K562 (cell line): Measurements from ENCODE around the gene TEAD4. TPM values are rescaled to one million over a fixed set of nuclear protein-coding genes. Genes with fewer than 3 reads are reported as not detected.

Experiments used
- ATAC-seq: fragments of 200-7000 bp; cut with Tn5 transposase; 3 replicates; pipeline ENCODE4 v1.9.1; 2020; ENCODE audit warnings: moderate library complexity
- BruUV-seq: library from RNA; stranded (reverse); fragments of 400-500 nt; replicated peaks from 2 replicates; lab custom pipeline; 2021; lab: Mats Ljungman, UMichigan
- CTCF ChIA-PET: fragments of 300-600 bp; formaldehyde crosslinking; extraction: SDS; loops from one replicate; lab custom pipeline; 2021; ENCODE audit warnings: low intra/inter-chr PET ratio; lab: Yijun Ruan, JAX
- POLR2A ChIA-PET: fragments of 300-600, 350-650 bp; sonication (Branson Sonifier 250); formaldehyde crosslinking; extraction: SDS; loops from one replicate; lab custom pipeline; 2021; ENCODE audit warnings: antibody characterized with exemption, inconsistent platforms; lab: Yijun Ruan, JAX
- DNase-seq, 4 experiments: peaks; one replicate each; pipeline versions ENCODE4 v3.0.0 to v3.0.0-alpha.2; 2011 to 2018; ENCODE audit warnings: low spot score in 3 of 4, mixed read lengths in 3 of 4; ENCODE audit errors: extremely low read depth in 1 of 4
- FAIRE-seq: peaks from 2 replicates; lab custom pipeline; 2011; peaks lifted over from hg19 to GRCh38; lab: Jason Lieb, UNC
- H2AFZ ChIP-seq: 2 replicates; pipeline ENCODE4 v1.6.0; 2011; ENCODE audit warnings: low read depth, low read length, control low read depth, inconsistent platforms
- H3K27ac ChIP-seq: fragments of 200-600 bp; 3 replicates; pipeline ENCODE4 v1.8.0; 2011; ENCODE audit warnings: low read depth, mild to moderate bottlenecking, control low read depth, inconsistent platforms, low read length, moderate library complexity, mixed read lengths; ENCODE audit errors: extremely low read depth
- H3K27me3 ChIP-seq, 2 experiments: fragments of 300-600 bp in 1 of 2; 2 replicates in 1 of 2; 3 replicates in 1 of 2; pipeline versions ENCODE4 v1.6.0 to v1.8.0; 2011; ENCODE audit warnings: inconsistent platforms in 2 of 2, low read length in 2 of 2, mild to moderate bottlenecking in 1 of 2, mixed read lengths in 1 of 2, moderate library complexity in 1 of 2; ENCODE audit not compliant: control insufficient read depth in 2 of 2, insufficient read depth in 2 of 2
- H3K36me3 ChIP-seq: fragments of 300-600 bp; 3 replicates; pipeline ENCODE4 v1.8.0; 2011; ENCODE audit warnings: mild to moderate bottlenecking, low read length, inconsistent platforms; ENCODE audit not compliant: control insufficient read depth, insufficient read depth
- H3K4me1 ChIP-seq, 2 experiments: fragments of 200-600 bp in 1 of 2; replicated peaks in 1 of 2; 2 replicates in 1 of 2; 3 replicates in 1 of 2; pipeline versions ENCODE4 v1.5.1 to v1.8.0; 2011; ENCODE audit warnings: inconsistent platforms in 2 of 2, low read length in 2 of 2, mild to moderate bottlenecking in 1 of 2, mixed read lengths in 1 of 2, moderate library complexity in 1 of 2; ENCODE audit not compliant: control insufficient read depth in 2 of 2, insufficient read depth in 2 of 2
- H3K4me2 ChIP-seq: 2 replicates; pipeline ENCODE4 v1.6.1; 2011; ENCODE audit warnings: low read length, control low read depth, inconsistent platforms, mixed read lengths; ENCODE audit not compliant: insufficient read depth
- H3K4me3 ChIP-seq: fragments of 200-600 bp; sonication (generic), shearing (Covaris generic); 2 replicates; pipeline ENCODE4 v1.5.1; 2016; ENCODE audit warnings: control low read depth, inconsistent platforms
- H3K79me2 ChIP-seq: fragments of 200-600 bp; 3 replicates; pipeline ENCODE4 v1.8.0; 2011; ENCODE audit warnings: low read length, inconsistent platforms; ENCODE audit not compliant: control insufficient read depth, insufficient read depth
- H3K9ac ChIP-seq, 2 experiments: 2 replicates each; pipeline versions ENCODE4 v1.6.0 to v1.6.1; 2011; ENCODE audit warnings: low read depth in 2 of 2, low read length in 2 of 2, control low read depth in 1 of 2, inconsistent platforms in 1 of 2, mild to moderate bottlenecking in 1 of 2, mixed read lengths in 1 of 2; ENCODE audit not compliant: insufficient read depth in 1 of 2
- H3K9me1 ChIP-seq: one replicate; pipeline ENCODE4 v1.6.0; 2011; ENCODE audit warnings: inconsistent platforms, mild to moderate bottlenecking, low read length, moderate library complexity; ENCODE audit not compliant: control insufficient read depth, insufficient read depth
- H3K9me3 ChIP-seq: replicated peaks from 2 replicates; pipeline ENCODE4 v1.5.1; 2011; ENCODE audit warnings: low read depth, low read length, inconsistent platforms; ENCODE audit not compliant: control insufficient read depth, insufficient read depth
- H4K20me1 ChIP-seq: replicated peaks from 2 replicates; pipeline ENCODE4 v1.6.1; 2011; ENCODE audit warnings: low read length, inconsistent platforms, mixed read lengths; ENCODE audit not compliant: control insufficient read depth, insufficient read depth
- CBX8 ChIP-seq: fragments of 200-600 bp; sonication (generic); IDR thresholded peaks from 2 replicates; pipeline ENCODE4 v1.6.1; 2012; ENCODE audit warnings: borderline replicate concordance, mixed run types, low read depth, mild to moderate bottlenecking, moderate library complexity, mixed read lengths, low read length, control low read depth, inconsistent platforms; ENCODE audit not compliant: poor library complexity, severe bottlenecking; ENCODE audit errors: extremely low read depth
- KAT7 ChIP-seq: sonication (generic); formaldehyde crosslinking; IDR thresholded peaks from 2 replicates; pipeline ENCODE4 v1.8.0; 2022; ENCODE audit warnings: missing genetic modification reagents, mild to moderate bottlenecking, borderline replicate concordance
- WGBS: fragments of 100-300 bp; shearing (Covaris generic); methylation state at CpG from one replicate; pipeline ENCODE4 v1.1.6; 2016; ENCODE audit warnings: low coverage, mixed read lengths; ENCODE audit not compliant: insufficient coverage; ENCODE audit errors: missing lambda C conversion rate; 5-methylcytosine and 5-hydroxymethylcytosine counted together
- in situ Hi-C: fragments of 300-500 bp; cut with MboI; formaldehyde crosslinking; loops from 4 replicates; pipeline ENCODE4 v1.15.0; 2018; ENCODE audit warnings: inconsistent platforms, mixed read lengths
- intact Hi-C: fragments of 100-400 bp; cut with micrococcal nuclease; formaldehyde crosslinking; loops from 2 replicates; pipeline ENCODE4 v1.14.2; 2022
- polyA plus RNA-seq, 8 experiments: library from polyadenylated mRNA; depleted of rRNA in 4 of 8; stranded (reverse) in 5 of 8; unstranded in 3 of 8; fragments of >200 nt; fragmentation: Nextera tagmentation in 2 of 8; fragmentation: Illumina TruSeq in 1 of 8; extraction: Ambion mirVana in 2 of 8; extraction: Trizol in 1 of 8; gene quantifications; 2 replicates each; pipeline versions ENCODE4 v1.2.1 to v1.2.3, GENCODE V29; 2011 to 2014; ENCODE audit warnings: inconsistent platforms in 1 of 8, missing spikeins in 1 of 8
- total RNA-seq, 7 experiments: library from RNA; depleted of rRNA in 6 of 7; stranded (reverse); fragments of >200 nt in 6 of 7; fragmentation: Illumina TruSeq in 2 of 7; extraction: Trizol in 2 of 7; gene quantifications; 2 replicates each; pipeline versions ENCODE4 v1.2.1 to v1.2.3, GENCODE V29; 2011 to 2021; ENCODE audit warnings: low replicate concordance in 1 of 7
- TF ChIP-seq, protein P1 (sequence below): fragments of 250-450 bp; sonication (Bioruptor Pico); IDR thresholded peaks from 2 replicates; pipeline ENCODE4 v1.4.0; 2020; ENCODE audit warnings: borderline replicate concordance

Gene TEAD4
- total and polyA plus RNA-seq, 9 of the 15 experiments (the other 6 are each of a cell fraction or from before 2014, with no cell fraction given), result 0.82 to 40.0 (median 17.0) TPM

DNA sequence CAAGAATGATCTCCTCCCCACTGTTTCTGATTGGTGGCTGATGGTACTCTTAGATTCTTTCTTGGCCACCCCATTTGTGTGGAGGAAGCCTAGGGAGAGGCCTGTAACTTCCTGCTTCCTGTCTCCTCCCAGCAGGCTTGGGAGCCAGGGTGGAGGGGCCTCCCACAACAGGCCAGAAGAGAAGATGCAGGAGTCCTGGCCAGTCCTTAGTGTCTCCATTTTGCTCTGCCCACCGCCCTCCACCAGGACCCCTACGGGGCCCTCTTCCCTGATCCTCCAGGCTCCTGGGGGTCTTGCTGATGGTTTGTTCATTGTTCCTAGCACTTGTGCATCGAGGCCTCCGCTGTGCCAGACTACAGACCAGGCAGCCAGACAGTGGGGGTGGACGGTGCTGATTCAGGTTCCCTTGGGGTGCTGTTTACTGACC, 124.7 kb downstream of the TEAD4 start:
- Histone ChIP-seq H3K9ac (no peak overlapping the region), H3K9me1 (no peaks in the 10 kb centered on the region), H3K27ac (no peak overlapping the region), H3K36me3 (no peaks in the 10 kb centered on the region), H3K79me2 (no peaks in the 10 kb centered on the region), H3K27me3 (peaks cover 3 to 28% of the 10 kb centered on the region in 2 experiments; a peak in 2 of 5 replicates), H3K4me2 (no peak overlapping the region), H2AFZ (no peak overlapping the region), H4K20me1 (no peaks in the 10 kb centered on the region), H3K9me3 (no peaks in the 10 kb centered on the region), H3K4me3 (no peak overlapping the region), H3K4me1 (peaks cover 0 to 2% of the 10 kb centered on the region in 2 experiments; a peak in 2 of 5 replicates)
- intact Hi-C loops (no loop called here), in situ Hi-C loops (no loop called here)
- POLR2A ChIA-PET, result no interaction called here
- BruUV-seq, result no TSS peak
- CTCF ChIA-PET, result no interaction called here
- WGBS, result 30% methylated on average over 4 of the region's 5 CpGs
- TF ChIP-seq CBX8, result no peak
- TF ChIP-seq, protein P1, sequence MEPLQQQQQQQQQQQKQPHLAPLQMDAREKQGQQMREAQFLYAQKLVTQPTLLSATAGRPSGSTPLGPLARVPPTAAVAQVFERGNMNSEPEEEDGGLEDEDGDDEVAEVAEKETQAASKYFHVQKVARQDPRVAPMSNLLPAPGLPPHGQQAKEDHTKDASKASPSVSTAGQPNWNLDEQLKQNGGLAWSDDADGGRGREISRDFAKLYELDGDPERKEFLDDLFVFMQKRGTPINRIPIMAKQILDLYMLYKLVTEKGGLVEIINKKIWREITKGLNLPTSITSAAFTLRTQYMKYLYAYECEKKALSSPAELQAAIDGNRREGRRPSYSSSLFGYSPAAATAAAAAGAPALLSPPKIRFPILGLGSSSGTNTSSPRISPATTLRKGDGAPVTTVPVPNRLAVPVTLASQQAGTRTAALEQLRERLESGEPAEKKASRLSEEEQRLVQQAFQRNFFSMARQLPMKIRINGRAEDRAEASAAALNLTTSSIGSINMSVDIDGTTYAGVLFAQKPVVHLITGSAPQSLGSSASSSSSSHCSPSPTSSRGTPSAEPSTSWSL (CRISPR knock-in tag), result no peak
- TF ChIP-seq KAT7 (CRISPR knock-in tag), result no peak
- no peak for FAIRE-seq
- peak in 1 of 4 experiments; percentile 4 for DNase-seq
- peak; percentile 45; the same call in 1 of the 3 replicates for ATAC-seq
